HG03066 (cell line): Measurements from ENCODE around the gene OVCH1.
"Not testable (repeated sequence)": the region's sequence is repeated elsewhere in the genome, so short reads cannot be mapped to it uniquely, and the experiment has no call there.

ENCODE experiments used
- ATAC-seq: cut with Tn5 transposase; IDR thresholded peaks from one replicate; pipeline ENCODE4 v1.9.1; 2021; ENCODE audit warnings: low read depth; ENCODE audit not compliant: unreplicated experiment

The OVCH1 gene

GRCh38 chr12:29508949-29509348 is 11.5 kb upstream of the OVCH1 start:
- no peak for ATAC-seq

GRCh38 chr12:29505122-29505521 is 7.6 kb upstream of the OVCH1 start:
- ATAC-seq, result no peak

DNA sequence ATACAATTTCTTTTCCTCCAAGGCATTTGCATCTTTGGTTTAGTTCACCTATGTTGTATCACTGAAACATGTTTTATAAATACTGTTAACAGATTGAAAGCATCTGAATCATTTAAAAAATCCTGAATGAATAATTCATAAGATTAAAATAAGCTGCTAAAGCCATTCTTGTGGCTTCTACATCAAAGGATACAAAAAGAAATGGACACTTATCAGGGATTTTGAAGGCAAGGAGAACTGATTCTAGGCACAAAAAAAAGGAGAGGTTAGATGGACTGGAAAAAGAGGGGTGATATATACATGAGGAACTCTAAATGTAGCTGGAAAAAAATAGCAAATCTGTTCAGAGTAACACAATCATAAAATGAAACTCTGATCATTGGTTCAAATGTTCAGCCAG is 5.8 kb upstream of the OVCH1 start:
- ATAC-seq, result no peak

GRCh38 chr12:29499235-29499634 is 1.7 kb upstream of the OVCH1 start:
- ATAC-seq, result no peak

- no peak for ATAC-seq
Measured at GRCh38 chr12:29492891-29493290, 4.6 kb downstream of the OVCH1 start.

- no peak for ATAC-seq
Measured at GRCh38 chr12:29486972-29487371, 10.5 kb downstream of the OVCH1 start.

GRCh38 chr12:29463198-29463597 is 34.3 kb downstream of the OVCH1 start:
- ATAC-seq, result no peak

DNA sequence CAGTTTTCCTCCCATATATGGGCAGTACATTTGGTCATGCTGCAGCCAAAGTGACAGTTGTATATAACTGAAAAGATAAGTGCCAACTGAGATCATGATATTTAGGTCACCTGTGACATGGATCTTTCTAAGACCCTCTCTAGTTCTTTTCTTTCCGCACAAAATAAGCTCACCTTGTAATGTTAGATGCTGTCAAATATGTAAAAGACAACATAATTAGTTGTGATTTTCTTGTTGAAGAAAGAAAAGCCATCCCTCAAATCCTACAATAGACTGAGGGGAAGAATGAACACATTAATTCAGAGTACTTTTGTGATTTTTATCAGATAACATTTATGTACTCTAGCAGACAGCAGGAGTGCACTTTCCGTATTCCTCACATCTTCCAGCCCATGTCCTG is 37.4 kb downstream of the OVCH1 start:
- no peak for ATAC-seq

- ATAC-seq, result no peak
Measured at GRCh38 chr12:29455087-29455486, 42.4 kb downstream of the OVCH1 start.

DNA sequence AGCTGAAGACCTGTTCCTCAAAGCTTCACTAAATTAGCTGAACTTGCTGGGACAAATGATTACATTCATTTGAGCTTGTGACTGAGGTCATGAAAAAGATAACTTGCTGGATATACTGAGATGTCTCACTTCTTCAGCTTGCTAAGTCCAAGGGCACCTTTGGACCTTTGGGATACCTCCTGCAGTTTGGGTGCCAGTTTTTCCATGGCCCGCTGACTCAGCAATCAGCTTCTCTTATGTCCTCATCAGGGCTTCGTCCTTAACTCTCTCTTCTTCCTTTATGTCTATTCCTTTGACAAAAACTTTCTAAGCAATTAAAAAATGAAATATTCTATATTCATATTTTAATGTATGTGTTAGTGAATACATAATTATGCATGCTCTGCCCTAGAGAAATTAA is 45.6 kb downstream of the OVCH1 start:
- no peak for ATAC-seq

DNA sequence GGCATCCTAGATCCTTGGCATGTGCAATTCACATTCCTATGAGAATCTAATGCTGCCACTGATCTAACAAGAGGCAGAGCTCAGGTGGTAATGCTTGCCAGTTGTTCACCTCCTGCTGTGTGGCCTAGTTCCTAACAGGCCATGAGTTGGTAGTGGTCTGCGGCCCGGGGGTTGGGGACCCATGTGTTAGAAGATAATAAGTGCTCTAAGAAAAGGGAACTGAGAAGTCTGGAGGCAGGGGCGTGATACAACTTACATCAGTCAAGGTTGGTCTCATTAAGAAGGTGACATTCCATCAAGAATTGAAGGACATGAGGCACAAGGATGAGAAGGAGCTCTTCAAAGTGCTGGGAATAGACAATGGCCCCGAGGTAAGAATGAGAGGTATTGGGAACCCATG is 49.3 kb downstream of the OVCH1 start:
- ATAC-seq, result no peak

GRCh38 chr12:29447285-29447975 is 50.1 kb downstream of the OVCH1 start:
- ATAC-seq, result no peak

GRCh38 chr12:29439506-29439905 is 58.0 kb downstream of the OVCH1 start:
- ATAC-seq, result no peak

DNA sequence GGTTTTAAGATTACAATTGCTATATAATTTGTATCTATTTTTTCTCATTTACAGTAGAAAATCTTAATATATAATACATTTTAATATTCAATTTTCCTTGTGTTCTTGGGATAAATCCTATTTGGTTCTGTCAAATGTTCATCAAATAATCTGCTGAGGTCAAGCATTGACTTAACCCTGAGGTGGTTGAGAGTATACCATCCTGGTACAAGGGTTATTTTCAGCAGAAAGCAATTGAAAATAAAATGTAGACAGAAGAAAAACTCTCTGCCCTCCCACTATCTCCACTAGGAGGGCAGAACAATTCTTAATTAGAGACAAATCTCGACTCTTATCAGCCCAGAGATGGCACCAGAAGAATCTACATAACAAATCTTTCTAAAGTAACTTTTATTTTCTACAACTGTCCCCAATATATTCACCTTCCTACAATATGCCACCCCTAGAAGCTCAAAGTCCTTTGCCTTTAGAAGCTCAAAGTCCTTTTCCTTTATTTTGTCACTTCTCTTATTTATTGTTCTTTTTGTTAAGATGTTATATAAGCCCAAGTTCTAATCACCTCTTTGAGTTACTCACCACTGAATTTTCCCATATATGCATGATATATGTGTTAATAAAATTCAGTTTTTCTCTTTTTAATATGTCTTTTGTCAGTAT is 58.6 kb downstream of the OVCH1 start:
- no peak for ATAC-seq

DNA sequence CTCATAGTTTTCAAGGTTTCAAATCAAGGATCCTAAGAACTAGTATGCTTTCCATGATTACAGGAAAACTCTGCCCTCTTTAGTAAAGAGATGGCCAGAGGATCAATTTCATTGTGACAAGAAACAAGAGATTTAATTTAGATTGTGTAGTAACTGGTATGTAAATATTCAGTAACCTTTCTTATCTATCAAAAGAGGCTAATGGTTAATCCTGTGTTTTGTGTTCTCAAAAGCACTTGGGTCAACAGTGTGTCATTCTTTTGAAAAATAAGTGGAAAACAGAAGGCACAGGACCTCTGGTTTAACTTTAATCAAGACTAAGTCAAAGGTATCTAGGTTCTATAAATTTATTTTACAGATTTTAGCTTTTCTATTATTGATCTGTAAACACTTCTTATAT is 59.9 kb downstream of the OVCH1 start:
- no peak for ATAC-seq

DNA sequence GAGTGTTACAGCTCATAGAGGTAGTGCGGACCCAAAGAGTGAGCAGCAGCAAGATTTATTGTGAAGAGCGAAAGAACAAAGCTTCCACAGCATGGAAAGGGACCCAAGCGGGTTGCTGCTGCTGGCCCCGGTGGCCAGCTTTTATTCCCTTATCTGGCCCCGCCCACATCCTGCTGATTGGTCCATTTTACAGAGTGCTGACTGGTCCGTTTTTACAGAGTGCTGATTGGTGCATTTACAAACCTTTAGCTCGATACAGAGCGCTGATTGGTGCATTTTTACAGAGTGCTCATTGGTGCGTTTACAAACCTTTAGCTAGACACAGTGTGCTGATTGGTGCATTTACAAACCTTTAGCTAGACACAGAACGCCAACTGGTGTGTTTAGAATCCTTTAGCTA is 60.7 kb downstream of the OVCH1 start:
- not testable (repeated sequence) for ATAC-seq

DNA sequence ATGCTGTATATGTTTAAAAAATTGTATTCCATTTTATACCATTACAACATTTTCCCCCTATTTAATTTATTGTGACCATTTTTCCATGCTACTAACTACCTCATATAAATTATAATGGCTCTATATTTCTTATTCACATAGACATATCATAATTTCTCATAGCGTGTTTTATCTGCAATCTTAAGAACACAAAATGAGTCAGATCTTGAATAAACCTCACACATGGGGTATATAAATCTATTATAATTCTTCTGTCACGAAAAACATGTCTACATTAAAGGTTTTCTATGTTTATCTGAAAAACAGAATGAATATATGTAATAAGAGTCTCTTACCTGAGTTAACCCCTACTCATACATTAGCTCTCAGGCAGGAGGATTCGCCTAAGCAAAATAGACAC is 66.0 kb downstream of the OVCH1 start:
- no peak for ATAC-seq

GRCh38 chr12:29430716-29431044 is 66.8 kb downstream of the OVCH1 start:
- ATAC-seq, result no peak

GRCh38 chr12:29429999-29430715 is 67.3 kb downstream of the OVCH1 start:
- no peak for ATAC-seq

- no peak for ATAC-seq
Measured at GRCh38 chr12:29428633-29429032, 68.9 kb downstream of the OVCH1 start.

DNA sequence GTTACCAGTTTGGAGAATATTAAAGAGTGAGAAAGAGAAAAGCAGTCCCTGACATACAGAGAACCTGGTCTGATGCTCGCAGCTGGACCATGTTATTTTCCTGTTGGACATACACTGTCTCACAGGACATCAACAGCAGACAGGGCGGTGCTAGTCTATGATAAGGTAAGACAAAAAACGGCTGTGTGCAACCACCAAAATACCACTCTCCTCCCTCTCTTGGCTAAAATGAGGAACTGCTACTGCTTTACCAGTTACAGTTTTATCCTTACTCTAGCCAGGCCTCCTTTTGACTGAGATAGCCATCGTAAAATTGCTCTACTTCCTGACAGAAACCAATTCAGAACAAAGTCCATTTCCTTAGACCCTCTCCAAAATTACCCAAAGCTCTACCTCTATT is 69.5 kb downstream of the OVCH1 start:
- ATAC-seq, result peak; percentile 97

DNA sequence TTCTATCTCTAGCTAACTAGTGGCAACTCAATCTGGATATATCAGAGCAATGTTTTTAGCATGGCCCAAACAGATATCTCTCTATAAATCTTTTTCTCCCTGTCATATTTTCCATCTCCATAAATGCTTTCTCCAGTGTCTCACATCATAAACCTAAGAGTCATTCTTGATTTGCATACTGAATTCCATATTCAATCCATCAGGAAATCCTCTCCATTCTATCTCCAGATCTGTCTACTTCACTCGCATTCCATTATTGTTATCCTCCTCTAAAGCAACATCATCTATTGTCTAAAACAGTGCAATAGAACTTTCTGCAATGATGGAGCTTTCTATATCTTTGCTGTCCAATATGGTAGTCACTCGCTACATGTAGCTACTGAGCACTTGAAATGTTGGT is 71.0 kb downstream of the OVCH1 start:
- no peak for ATAC-seq
